ENCODE results near the gene ARHGAP24.
"Not testable (repeated sequence)": the region's sequence is repeated elsewhere in the genome, so short reads cannot be mapped to it uniquely, and the experiment has no call there.

ARHGAP24 gene

GRCh38 chr4:85650908-85651307 is 176.0 kb downstream of the ARHGAP24 start:
- DNase-seq (ENCODE audit: low read depth, low spot score), result no peak

- no peak for DNase-seq (ENCODE audit: low read depth, low spot score)
These were observed 182.0 kb downstream of the ARHGAP24 start for GRCh38 chr4:85656759-85657505.

GRCh38 chr4:85658766-85659439 is 184.0 kb downstream of the ARHGAP24 start:
- DNase-seq (ENCODE audit: low read depth, low spot score), result no peak

GRCh38 chr4:85659610-85660218 is 184.8 kb downstream of the ARHGAP24 start:
- no peak for DNase-seq (ENCODE audit: low read depth, low spot score)

- DNase-seq (ENCODE audit: low read depth, low spot score), result not testable (repeated sequence)
These were observed 191.7 kb downstream of the ARHGAP24 start for GRCh38 chr4:85666625-85667024.

- no peak for DNase-seq (ENCODE audit: low read depth, low spot score)
These were observed 194.3 kb downstream of the ARHGAP24 start for GRCh38 chr4:85669204-85669603.

GRCh38 chr4:85669992-85670548 is 195.1 kb downstream of the ARHGAP24 start:
- no peak for DNase-seq (ENCODE audit: low read depth, low spot score)

GRCh38 chr4:85671120-85671519 is 196.2 kb downstream of the ARHGAP24 start:
- DNase-seq (ENCODE audit: low read depth, low spot score), result no peak

- DNase-seq (ENCODE audit: low read depth, low spot score), result no peak
These were observed 197.2 kb downstream of the ARHGAP24 start for GRCh38 chr4:85672116-85672515.

GRCh38 chr4:85672959-85673358 is 198.0 kb downstream of the ARHGAP24 start:
- no peak for DNase-seq (ENCODE audit: low read depth, low spot score)

GRCh38 chr4:85673540-85673939 is 198.6 kb downstream of the ARHGAP24 start:
- DNase-seq (ENCODE audit: low read depth, low spot score), result no peak

GRCh38 chr4:85675076-85676049 is 200.4 kb downstream of the ARHGAP24 start:
- no peak for DNase-seq (ENCODE audit: low read depth, low spot score)

GRCh38 chr4:85676050-85676425 is 201.1 kb downstream of the ARHGAP24 start:
- no peak for DNase-seq (ENCODE audit: low read depth, low spot score)

- no peak for DNase-seq (ENCODE audit: low read depth, low spot score)
These were observed 202.1 kb downstream of the ARHGAP24 start for GRCh38 chr4:85676850-85677590.

- no peak for DNase-seq (ENCODE audit: low read depth, low spot score)
These were observed 206.3 kb downstream of the ARHGAP24 start for GRCh38 chr4:85681221-85681657.

- no peak for DNase-seq (ENCODE audit: low read depth, low spot score)
These were observed 207.0 kb downstream of the ARHGAP24 start for GRCh38 chr4:85681921-85682320.

- DNase-seq (ENCODE audit: low read depth, low spot score), result no peak
These were observed 207.4 kb downstream of the ARHGAP24 start for GRCh38 chr4:85682391-85682790.

GRCh38 chr4:85684676-85685075 is 209.7 kb downstream of the ARHGAP24 start:
- no peak for DNase-seq (ENCODE audit: low read depth, low spot score)

GRCh38 chr4:85686398-85686797 is 211.4 kb downstream of the ARHGAP24 start:
- no peak for DNase-seq (ENCODE audit: low read depth, low spot score)

- no peak for DNase-seq (ENCODE audit: low read depth, low spot score)
These were observed 213.2 kb downstream of the ARHGAP24 start for GRCh38 chr4:85688055-85688740.
